Measurements from ENCODE around the gene WASF3. TPM values are rescaled to one million over a fixed set of nuclear protein-coding genes. Genes with fewer than 3 reads are reported as not detected.

Gene WASF3
- total RNA-seq, 1 donor from 2014 or later, result 25.8 TPM

DNA sequence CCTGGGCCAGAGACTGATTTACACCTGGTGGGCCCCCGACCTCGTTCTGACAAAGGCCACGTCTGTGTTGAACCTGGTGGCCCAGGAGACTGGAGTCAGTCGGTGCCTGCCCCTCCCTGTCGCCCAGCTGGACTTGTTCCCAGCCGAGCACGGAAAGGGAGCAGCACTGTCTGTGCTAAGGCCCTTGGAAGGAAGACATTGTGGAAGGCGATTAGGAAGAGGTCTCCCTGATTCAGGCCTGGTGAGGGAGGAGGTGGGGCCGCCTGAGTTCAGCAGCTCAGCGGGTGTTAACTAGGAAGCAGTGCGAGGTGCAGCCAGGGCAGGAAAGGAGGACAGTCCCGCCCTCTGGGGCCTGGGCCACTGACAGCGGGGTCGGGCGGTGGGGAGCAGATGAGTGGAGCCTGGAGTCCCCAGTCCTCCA, 138.4 kb downstream of the WASF3 start:
- no peaks in the 10 kb centered on the region for H3K79me2 ChIP-seq (ENCODE audit: insufficient read depth, low read length)
- H3K4me1 ChIP-seq (ENCODE audit: insufficient read depth, low read length), result no peaks in the 10 kb centered on the region
- Mint-ChIP-seq H3K9me3 (ENCODE audit: unreplicated experiment) (no peaks in the 10 kb centered on the region), H3K27me3 (ENCODE audit: low read depth, unreplicated experiment) (peaks cover 11% of the 10 kb centered on the region), H3K36me3 (ENCODE audit: low read depth, unreplicated experiment) (no peaks in the 10 kb centered on the region), H3K27ac (ENCODE audit: unreplicated experiment) (no peak overlapping the region), H3K4me1 (ENCODE audit: low read depth, unreplicated experiment) (peaks cover 2% of the 10 kb centered on the region), H3K4me3 (ENCODE audit: unreplicated experiment) (no peak overlapping the region)
- no peak overlapping the region for H3K4me3 ChIP-seq (ENCODE audit: insufficient read depth, low read depth, low read length)
- H3K36me3 ChIP-seq (ENCODE audit: insufficient read depth, low read length), result no peaks in the 10 kb centered on the region
- TF ChIP-seq, protein P1, sequence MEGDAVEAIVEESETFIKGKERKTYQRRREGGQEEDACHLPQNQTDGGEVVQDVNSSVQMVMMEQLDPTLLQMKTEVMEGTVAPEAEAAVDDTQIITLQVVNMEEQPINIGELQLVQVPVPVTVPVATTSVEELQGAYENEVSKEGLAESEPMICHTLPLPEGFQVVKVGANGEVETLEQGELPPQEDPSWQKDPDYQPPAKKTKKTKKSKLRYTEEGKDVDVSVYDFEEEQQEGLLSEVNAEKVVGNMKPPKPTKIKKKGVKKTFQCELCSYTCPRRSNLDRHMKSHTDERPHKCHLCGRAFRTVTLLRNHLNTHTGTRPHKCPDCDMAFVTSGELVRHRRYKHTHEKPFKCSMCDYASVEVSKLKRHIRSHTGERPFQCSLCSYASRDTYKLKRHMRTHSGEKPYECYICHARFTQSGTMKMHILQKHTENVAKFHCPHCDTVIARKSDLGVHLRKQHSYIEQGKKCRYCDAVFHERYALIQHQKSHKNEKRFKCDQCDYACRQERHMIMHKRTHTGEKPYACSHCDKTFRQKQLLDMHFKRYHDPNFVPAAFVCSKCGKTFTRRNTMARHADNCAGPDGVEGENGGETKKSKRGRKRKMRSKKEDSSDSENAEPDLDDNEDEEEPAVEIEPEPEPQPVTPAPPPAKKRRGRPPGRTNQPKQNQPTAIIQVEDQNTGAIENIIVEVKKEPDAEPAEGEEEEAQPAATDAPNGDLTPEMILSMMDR (IDR thresholded peaks at IDR 0.05; ENCODE audit: insufficient read depth, low read depth, low read length), result no peak
- TF ChIP-seq EZH2 (IDR thresholded peaks at IDR 0.05; ENCODE audit: insufficient read depth, low read length), result no peak
- DNase-seq (ENCODE audit: low read depth), result no peak
- H3K27me3 ChIP-seq (ENCODE audit: insufficient read depth, low read length), result no peaks in the 10 kb centered on the region
- no peaks in the 10 kb centered on the region for H3K9me3 ChIP-seq (ENCODE audit: insufficient read depth, low read depth, low read length)
- no peak overlapping the region for H3K27ac ChIP-seq (ENCODE audit: low read depth, low read length)
- FAIRE-seq, result no peak
- H3K9ac ChIP-seq (ENCODE audit: low read length), result no peak overlapping the region
- no peak overlapping the region for H2AFZ ChIP-seq (ENCODE audit: low read depth, low read length)
- H3K4me2 ChIP-seq (ENCODE audit: low read length), result no peak overlapping the region
- no peaks in the 10 kb centered on the region for H4K20me1 ChIP-seq (ENCODE audit: insufficient read depth, low read length)

DNA sequence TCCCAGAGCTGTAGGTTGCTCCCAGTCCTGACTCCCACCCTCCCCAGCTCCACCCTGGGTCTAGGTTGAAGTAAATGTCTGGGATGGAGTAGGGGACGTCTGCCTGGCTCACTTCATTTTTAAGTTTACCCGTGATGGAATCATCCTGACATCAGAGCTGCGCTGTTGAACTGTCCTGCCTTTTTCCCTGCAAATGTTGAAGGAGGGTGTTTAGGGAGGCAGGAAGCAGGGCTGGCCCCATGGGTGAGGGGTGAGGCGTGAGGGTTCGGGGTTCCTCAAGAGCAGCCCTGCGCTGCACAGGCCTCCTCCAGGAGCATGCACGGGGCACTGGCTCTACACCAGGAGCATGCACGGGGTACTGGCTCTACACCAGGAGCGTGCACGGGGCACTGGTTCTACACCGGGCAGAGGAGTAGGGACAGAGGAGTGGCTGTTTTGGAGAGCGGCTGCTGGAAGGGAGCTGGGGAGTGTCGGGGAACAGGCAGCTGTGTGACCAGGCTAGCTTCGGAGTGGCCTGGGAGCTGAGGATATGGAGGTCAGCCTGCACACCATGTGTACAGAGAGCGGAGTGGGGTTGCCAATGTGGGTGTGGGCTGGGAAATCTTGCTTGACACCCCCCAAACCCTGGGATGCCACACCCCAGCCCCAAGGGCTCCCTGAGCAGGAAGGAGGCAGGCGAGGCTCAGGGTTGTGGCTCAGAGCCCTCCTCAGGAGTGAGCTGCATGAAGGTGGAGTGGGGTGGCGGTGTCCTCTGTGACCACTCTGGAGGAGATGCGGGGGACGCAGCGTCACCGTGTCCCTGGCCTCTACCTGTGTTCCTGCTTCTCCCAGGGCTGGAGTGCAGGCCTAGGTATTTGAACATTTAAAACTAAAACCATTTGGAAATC, 139.8 kb downstream of the WASF3 start:
- FAIRE-seq (no peak), DNase-seq (ENCODE audit: low read depth) (no peak)
- H3K27me3 Mint-ChIP-seq (ENCODE audit: low read depth, unreplicated experiment), result peaks cover 11% of the 10 kb centered on the region
- no peaks in the 10 kb centered on the region for H3K36me3 ChIP-seq (ENCODE audit: insufficient read depth, low read length)
- H4K20me1 ChIP-seq (ENCODE audit: insufficient read depth, low read length), result no peaks in the 10 kb centered on the region
- H3K4me1 ChIP-seq (ENCODE audit: insufficient read depth, low read length), result no peaks in the 10 kb centered on the region
- H3K4me3 Mint-ChIP-seq (ENCODE audit: unreplicated experiment), result no peak overlapping the region
- H3K9me3 ChIP-seq (ENCODE audit: insufficient read depth, low read depth, low read length), result no peaks in the 10 kb centered on the region
- no peaks in the 10 kb centered on the region for H3K9me3 Mint-ChIP-seq (ENCODE audit: unreplicated experiment)
- H3K4me3 ChIP-seq (ENCODE audit: insufficient read depth, low read depth, low read length), result no peak overlapping the region
- H3K4me1 Mint-ChIP-seq (ENCODE audit: low read depth, unreplicated experiment), result peaks cover 2% of the 10 kb centered on the region
- no peak overlapping the region for H3K9ac ChIP-seq (ENCODE audit: low read length)
- no peaks in the 10 kb centered on the region for H3K79me2 ChIP-seq (ENCODE audit: insufficient read depth, low read length)
- no peak overlapping the region for H2AFZ ChIP-seq (ENCODE audit: low read depth, low read length)
- no peak for TF ChIP-seq EZH2 (IDR thresholded peaks at IDR 0.05; ENCODE audit: insufficient read depth, low read length)
- TF ChIP-seq, protein P1 (IDR thresholded peaks at IDR 0.05; ENCODE audit: insufficient read depth, low read depth, low read length), result no peak
- H3K27ac Mint-ChIP-seq (ENCODE audit: unreplicated experiment), result no peak overlapping the region
- H3K27me3 ChIP-seq (ENCODE audit: insufficient read depth, low read length), result no peaks in the 10 kb centered on the region
- H3K27ac ChIP-seq (ENCODE audit: low read depth, low read length), result no peak overlapping the region
- no peaks in the 10 kb centered on the region for H3K36me3 Mint-ChIP-seq (ENCODE audit: low read depth, unreplicated experiment)
- no peak overlapping the region for H3K4me2 ChIP-seq (ENCODE audit: low read length)
